Stimulated activated CD8-positive, alpha-beta memory T cell treated with anti-CD3 and anti-CD28 coated beads, Interleukin-12 subunit alpha, Interleukin-12 subunit beta, amount 100 ng/mL, for 4 hours (primary cell): ENCODE data around the gene PIP5K1B.
"Not testable (repeated sequence)": the region's sequence is repeated elsewhere in the genome, so short reads cannot be mapped to it uniquely, and the experiment has no call there.

ENCODE experiments used
- DNase-seq: peaks from one replicate; pipeline ENCODE4 v3.0.0-alpha.2; 2020; ENCODE audit warnings: low read depth

The PIP5K1B gene

DNA sequence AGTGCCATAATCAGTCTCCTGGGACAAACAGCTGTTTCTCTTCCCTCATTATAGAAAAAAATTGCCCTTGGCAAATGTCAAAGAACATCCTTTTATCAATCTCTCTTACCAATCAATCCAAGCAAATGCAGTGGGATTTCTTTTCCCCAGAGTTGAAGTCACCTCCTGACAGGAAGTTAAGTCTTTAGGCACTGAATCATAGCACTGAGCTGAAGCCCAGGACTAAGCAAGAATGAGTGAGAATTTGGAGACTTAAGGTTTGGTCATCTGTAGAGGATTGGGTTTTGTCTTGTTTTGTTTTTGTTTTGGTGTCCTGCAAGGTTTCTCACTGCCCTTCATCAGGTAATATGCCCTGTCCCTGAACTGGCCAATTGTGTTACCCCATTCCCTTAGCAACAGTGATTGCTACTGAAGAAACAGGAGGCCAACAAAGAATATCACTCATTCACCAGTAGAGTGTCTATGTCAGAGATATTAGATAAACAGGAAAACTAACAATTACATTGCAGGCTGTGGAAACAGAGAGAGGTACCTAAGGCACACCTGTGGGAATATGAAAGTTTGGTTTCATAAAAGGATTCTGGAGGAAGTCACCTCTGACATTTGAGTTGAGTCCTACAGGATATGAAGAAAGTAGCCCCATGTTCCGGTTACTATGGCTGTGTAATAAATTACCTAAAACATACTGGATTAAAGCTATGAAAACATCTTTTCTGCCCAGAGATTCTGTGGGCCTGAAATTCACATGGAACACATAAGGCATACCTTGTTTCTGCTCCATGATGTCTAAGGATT is 326.0 kb downstream of the PIP5K1B start:
- no peak for DNase-seq

DNA sequence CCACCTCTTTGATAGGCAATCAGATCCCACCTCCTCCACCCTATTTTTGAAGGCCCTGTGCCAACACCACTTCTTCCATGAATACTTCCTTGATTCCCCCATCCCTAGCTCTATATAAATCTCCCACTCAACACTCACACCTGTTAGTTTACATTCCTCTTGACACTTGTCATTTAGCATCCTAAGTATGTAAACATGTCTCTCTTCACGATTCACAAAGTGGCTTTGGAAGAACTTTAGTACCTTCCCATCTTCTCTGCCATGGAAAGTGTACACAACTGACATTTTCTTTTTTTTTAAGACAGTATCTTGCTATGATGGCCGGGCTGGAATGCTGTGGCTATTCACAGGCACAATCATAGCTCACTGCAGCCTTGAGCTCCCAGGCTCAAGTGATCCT is 329.0 kb downstream of the PIP5K1B start:
- no peak for DNase-seq

DNA sequence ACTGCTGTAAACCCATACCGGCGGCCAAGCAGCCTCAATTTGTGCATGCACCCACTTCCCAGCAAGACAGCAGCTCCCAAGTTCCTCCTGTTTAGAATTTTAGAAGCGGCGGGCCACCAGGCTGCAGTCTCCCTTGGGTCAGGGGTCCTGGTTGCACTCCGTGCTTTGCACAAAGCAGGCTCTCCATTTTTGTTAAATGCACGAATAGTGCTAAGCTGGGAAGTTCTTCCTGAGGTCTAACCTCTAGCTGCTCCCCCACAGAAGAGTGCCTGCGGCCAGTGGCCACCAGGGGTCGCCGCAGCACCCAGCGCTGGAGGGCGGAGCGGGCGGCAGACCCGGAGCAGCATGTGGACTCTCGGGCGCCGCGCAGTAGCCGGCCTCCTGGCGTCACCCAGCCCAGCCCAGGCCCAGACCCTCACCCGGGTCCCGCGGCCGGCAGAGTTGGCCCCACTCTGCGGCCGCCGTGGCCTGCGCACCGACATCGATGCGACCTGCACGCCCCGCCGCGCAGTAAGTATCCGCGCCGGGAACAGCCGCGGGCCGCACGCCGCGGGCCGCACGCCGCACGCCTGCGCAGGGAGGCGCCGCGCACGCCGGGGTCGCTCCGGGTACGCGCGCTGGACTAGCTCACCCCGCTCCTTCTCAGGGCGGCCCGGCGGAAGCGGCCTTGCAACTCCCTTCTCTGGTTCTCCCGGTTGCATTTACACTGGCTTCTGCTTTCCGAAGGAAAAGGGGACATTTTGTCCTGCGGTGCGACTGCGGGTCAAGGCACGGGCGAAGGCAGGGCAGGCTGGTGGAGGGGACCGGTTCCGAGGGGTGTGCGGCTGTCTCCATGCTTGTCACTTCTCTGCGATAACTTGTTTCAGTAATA is 330.6 kb downstream of the PIP5K1B start, which contains the start of gene FXN:
TSS of gene FXN (plus strand) at position 315 of the 871 bp plus-strand sequence. CDS start at position 346, 31 bp downstream.
- peak; percentile 74 for DNase-seq

DNA sequence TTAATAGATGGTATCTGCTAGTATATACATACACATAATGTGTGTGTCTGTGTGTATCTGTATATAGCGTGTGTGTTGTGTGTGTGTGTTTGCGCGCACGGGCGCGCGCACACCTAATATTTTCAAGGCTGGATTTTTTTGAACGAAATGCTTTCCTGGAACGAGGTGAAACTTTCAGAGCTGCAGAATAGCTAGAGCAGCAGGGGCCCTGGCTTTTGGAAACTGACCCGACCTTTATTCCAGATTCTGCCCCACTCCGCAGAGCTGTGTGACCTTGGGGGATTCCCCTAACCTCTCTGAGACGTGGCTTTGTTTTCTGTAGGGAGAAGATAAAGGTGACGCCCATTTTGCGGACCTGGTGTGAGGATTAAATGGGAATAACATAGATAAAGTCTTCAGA is 331.3 kb downstream of the PIP5K1B start:
- no peak for DNase-seq

DNA sequence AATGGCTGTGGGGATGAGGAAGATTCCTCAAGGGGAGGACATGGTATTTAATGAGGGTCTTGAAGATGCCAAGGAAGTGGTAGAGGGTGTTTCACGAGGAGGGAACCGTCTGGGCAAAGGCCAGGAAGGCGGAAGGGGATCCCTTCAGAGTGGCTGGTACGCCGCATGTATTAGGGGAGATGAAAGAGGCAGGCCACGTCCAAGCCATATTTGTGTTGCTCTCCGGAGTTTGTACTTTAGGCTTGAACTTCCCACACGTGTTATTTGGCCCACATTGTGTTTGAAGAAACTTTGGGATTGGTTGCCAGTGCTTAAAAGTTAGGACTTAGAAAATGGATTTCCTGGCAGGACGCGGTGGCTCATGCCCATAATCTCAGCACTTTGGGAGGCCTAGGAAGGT is 331.8 kb downstream of the PIP5K1B start:
- DNase-seq = no peak

DNA sequence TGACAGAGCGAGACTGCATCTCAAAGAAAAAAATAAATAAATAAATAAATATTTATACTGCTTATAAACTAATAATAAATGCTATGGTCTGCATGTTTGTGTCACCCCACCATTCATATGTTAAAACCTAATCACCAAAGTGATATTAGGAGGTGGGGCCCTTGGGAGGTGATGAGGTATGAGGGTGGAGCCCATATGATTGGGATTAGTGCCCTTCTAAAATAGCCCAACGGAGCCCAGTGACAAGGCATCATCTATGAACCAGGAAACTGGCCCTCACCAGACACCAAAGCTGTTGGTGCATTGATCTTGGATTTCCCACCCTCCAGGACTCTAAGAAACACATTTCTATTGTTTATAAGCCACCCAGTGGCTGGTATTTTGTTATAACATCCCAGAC is 335.6 kb downstream of the PIP5K1B start:
- no peak for DNase-seq

DNA sequence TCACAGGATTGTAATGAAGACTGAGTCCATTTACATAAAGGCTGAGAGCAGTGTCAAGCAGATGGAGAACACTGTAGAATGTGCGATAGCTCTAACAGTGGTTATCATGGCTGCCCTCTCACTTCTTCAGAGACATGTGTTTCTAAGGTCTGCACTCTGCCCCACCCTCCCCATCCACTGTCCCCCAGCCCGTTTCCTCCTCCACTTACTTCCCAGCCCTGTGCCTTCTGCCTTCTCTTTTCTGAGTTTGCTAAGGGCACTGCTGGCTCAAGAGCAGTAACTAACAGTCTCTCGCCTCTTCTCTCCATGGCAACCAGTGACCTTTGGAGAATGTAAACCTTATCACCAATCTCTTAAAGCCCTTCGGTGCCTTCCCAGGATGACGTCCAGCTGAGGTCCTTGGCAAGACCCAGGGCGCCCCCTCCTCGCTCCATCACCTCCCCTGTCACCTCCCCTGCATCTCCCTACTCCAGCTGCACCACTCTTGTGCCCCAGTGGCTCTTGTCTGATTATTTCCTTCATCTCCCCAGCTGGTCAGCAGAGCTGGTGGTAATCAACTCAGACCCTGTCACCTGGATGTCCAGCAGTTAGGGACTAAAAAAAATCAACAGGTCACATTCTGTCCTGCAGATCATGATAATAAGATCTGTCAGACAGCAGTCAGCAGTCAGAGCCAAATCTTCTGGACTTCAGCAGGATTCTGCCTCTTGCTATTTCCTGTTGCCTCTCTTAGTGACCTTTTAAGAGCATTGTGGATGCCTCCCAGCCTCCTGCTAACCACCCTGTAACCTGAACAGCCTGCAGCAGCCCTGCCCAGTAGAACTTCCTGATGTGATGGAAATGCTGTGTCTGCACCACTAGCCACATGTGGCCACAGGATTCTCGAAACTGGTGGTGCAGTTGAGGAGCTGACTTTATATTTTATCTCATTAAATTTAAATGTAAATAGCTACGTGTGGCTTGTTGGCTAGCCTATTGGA is 339.5 kb downstream of the PIP5K1B start:
- DNase-seq = no peak

DNA sequence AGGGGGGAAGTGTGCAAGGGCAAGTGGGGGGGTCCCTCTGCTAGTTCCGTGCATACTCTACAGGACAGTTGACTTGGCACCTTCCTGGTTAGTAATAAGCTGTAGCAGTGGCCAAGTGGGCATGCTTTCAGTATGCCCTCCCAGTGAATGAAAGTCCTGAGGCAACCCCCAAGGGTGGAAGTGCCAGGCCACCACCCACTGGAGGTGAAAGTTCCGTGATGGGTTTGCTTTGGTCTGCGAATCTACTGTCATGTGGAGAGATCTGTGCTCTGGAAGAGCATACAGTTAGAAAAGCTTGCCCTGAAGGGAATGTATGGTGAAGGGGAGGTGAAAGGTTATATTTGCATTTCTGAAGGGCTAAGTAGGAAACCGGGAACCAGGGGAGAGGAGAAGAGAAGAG is 340.8 kb downstream of the PIP5K1B start:
- DNase-seq = no peak

DNA sequence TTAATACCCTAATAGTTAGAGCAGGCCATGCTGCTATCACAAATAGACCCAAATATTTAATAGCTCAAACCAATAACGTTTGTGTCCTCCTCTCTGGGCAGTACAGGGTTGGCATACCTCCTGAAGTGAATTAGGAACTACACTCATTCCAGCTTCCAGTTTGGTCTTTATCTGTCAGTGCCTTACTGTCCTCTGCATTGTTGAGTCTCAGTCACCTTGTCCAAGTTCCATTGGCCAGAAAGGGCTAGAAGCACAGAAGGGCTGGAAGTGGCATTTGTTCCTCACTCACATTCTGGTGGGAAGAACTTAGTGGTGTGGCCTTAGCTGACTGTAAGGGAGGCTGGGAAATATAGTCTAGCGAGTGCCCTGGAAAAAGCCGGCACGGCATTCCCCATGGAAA is 341.7 kb downstream of the PIP5K1B start:
- DNase-seq = no peak

DNA sequence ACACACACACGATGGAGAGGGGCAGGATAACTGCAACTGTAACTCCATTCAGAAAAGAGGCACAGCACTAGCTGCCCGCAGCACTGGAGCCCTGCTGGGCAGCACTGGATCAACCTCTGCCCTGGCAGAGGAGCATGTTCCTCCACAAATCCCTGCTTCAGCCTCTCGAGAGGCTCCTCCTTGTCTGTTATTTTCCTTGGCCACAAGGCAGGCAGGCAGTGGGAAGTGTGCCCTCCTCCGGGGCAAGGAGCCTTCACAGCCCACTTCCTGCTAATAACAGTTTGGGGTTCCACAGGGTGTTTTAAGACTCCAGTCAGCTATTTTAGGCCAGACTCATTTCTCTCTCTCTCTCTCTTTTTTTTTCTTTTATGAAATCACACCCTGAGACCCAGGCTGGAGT is 342.3 kb downstream of the PIP5K1B start:
- no peak for DNase-seq

DNA sequence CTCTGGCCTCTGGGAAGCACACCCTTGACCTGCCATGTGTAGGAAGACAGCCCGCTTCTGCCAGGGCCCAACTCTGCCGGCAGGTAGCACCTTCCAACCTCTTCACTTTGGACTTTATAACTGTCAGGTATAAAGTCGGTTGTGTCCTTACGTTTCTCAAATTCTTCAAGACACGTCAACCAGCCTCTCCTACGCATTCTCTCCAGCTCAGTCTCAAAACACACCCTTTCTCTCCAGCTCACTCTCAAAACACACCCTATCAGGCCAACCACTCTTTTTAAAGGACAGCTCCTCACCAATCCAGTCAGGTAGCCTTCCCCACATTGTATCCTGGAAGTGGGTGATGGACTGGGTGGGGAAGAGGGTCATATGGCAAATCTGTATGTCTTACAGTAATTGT is 344.1 kb downstream of the PIP5K1B start:
- DNase-seq = no peak

DNA sequence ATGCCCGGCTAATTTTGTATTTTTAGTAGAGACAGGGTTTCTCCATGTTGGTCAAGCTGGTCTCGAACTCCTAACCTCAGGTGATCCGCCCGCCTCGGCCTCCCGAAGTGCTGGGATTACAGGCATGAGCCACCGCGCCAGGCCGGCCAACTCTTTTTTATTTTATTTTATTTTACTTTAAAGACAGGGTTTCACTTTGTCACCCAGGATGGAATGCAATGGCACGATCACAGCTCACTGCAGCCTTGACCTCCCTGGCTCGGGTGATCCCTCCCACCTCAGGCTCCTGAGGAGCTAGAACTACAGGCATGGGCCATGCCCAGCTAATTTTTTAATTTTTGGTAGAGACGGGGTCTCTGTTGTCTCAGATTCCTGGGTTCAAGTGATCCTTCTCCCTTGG is 345.9 kb downstream of the PIP5K1B start:
- DNase-seq = not testable (repeated sequence)

DNA sequence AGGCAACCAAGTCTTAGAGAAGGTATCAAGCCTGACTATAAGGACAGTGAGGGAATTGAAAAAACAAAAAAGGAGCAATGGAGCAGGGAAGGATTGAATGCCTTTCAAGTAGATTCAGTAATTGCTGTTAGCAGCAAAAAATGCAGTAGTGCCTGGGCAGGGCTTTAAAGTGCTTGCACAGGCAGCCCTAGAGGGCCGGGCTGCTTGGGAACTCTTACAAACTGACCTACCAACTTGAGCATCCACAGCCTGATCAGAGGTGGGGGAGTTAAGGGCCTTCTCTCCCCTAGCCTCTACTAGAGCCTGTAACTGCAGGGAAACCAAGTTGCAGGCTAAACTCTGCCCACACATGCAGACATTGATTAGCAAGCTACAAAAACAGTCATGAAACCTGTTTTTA is 349.9 kb downstream of the PIP5K1B start:
- no peak for DNase-seq

DNA sequence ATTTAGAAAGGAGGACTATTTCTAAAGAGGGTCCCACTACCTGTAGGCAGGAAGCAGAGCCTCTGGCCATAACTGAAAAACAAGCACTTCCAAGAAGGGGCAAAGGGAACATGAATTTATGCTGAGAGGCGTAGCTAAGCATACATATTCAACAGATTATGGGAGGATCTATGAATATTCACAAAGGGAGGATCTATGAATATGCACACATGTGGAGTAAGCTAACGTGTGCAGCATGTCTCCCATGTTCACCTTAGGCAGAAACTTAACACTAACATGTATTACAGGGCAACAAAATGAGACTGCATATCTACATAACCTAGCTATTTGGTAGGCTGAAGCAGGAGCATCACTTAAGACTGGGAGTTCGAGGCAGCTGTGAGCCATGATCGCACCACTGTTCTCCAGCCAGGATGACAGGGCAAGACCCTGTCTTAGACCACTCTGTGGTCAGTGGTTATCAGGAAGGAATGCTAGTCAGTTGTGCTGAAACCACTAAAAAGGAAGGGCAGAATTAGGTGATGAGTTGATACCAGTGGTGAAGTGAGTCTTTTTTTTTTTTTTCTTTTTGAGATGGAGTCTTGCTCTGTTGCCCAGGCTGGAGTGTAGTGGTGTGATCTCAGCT is 351.3 kb downstream of the PIP5K1B start:
- no peak for DNase-seq

DNA sequence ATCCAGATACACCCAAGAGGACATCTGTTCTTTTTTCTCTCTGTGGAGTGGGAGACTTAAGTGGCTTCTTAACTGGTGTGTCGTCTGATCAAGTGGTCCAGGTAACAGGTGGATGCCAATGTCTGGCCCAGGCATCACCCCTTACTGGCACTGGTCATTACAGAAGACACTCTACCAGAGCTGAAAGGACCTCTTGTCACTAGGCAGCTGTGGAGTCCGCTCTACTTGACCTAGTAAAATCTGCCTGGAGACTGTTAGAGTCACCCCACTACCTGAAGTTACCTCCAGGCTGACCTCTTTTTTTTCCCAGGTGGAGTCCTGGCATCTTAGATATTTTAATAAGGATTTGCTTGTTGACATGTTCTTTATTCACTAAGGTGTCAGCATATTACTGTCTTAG is 353.1 kb downstream of the PIP5K1B start:
- DNase-seq = no peak
